B cell (primary cell): ENCODE results near the gene CDC34.

ENCODE experiments used
- EZH2 ChIP-seq: IDR thresholded peaks from 2 replicates; pipeline ENCODE4 v1.6.1; 2012; ENCODE audit warnings: borderline replicate concordance, low read depth, mild to moderate bottlenecking, moderate library complexity, low read length; ENCODE audit not compliant: insufficient read depth, poor library complexity, severe bottlenecking
- TF ChIP-seq, protein P1 (sequence below): fragments of 200-600 bp; IDR thresholded peaks from one replicate; pipeline ENCODE4 v1.8.0; 2022; ENCODE audit warnings: antibody characterized with exemption, mild to moderate bottlenecking

DNA sequence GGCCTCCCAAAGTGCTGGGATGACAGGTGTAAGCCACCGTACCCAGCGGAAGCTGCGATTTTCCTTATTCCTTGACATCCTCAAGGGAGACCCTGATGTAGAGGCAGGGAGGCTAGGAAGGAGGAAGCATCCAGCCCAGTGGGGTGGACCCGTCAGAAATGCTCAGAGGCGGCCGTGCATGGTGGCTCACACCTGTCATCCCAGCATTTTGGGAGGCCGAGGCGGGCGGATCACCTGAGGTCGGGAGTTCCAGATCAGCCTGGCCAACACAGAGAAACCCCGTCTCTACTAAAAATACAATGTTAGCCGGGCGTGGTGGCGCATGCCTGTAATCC is 23.9 kb downstream of the CDC34 start:
- TF ChIP-seq, protein P1, sequence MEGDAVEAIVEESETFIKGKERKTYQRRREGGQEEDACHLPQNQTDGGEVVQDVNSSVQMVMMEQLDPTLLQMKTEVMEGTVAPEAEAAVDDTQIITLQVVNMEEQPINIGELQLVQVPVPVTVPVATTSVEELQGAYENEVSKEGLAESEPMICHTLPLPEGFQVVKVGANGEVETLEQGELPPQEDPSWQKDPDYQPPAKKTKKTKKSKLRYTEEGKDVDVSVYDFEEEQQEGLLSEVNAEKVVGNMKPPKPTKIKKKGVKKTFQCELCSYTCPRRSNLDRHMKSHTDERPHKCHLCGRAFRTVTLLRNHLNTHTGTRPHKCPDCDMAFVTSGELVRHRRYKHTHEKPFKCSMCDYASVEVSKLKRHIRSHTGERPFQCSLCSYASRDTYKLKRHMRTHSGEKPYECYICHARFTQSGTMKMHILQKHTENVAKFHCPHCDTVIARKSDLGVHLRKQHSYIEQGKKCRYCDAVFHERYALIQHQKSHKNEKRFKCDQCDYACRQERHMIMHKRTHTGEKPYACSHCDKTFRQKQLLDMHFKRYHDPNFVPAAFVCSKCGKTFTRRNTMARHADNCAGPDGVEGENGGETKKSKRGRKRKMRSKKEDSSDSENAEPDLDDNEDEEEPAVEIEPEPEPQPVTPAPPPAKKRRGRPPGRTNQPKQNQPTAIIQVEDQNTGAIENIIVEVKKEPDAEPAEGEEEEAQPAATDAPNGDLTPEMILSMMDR: no peak
- TF ChIP-seq EZH2: no peak
